Right lobe of liver (tissue), 6 donors: ENCODE results near the gene MCTP2. TPM values are rescaled to one million over a fixed set of nuclear protein-coding genes. Genes with fewer than 3 reads are reported as not detected.

Source experiments
- ATAC-seq, 4 donors: fragments of 200-7000 bp; cut with Tn5 transposase; one replicate each; pipeline ENCODE4 v1.9.1; 2020; ENCODE audit warnings: mild to moderate bottlenecking in 4 of 4, moderate library complexity in 4 of 4
- DNase-seq, 3 donors: peaks; one replicate each; pipeline ENCODE4 v3.0.0-alpha.2; 2020
- H3K27ac ChIP-seq, 3 donors: fragments of 200-600 bp; one replicate each; pipeline ENCODE4 v1.8.0; 2022
- H3K27me3 ChIP-seq, 2 donors: fragments of 200-600 bp; one replicate each; pipeline ENCODE4 v1.8.0; 2022
- H3K36me3 ChIP-seq, 4 donors: fragments of 200-600 bp; sonication (generic) in 1 of 4; one replicate each; pipeline versions ENCODE4 v1.5.1 to v1.8.0; 2017 to 2022; ENCODE audit warnings: control low read depth in 1 of 4
- H3K4me1 ChIP-seq, 4 donors: fragments of 200-600 bp; sonication (generic) in 1 of 4; one replicate each; pipeline versions ENCODE4 v1.5.1 to v1.8.0; 2017 to 2022; ENCODE audit warnings: control low read depth in 1 of 4
- H3K4me3 ChIP-seq, 3 donors: fragments of 200-600 bp; one replicate each; pipeline ENCODE4 v1.8.0; 2022
- H3K9me3 ChIP-seq, 4 donors: fragments of 200-600 bp; sonication (generic) in 1 of 4; one replicate each; pipeline versions ENCODE4 v1.5.1 to v1.8.0; 2017 to 2022; ENCODE audit warnings: control low read depth in 1 of 4
- POLR2A ChIP-seq: fragments of 450-650 bp; IDR thresholded peaks from one replicate; pipeline ENCODE4 v1.6.1; 2017; ENCODE audit warnings: antibody characterized with exemption, mild to moderate bottlenecking
- WGBS: methylation state at CpG from one replicate; pipeline ENCODE4 v1.1.6; 2018; ENCODE audit warnings: low coverage, low lambda C conversion rate; ENCODE audit not compliant: insufficient coverage; ENCODE audit errors: missing lambda C conversion rate; 5-methylcytosine and 5-hydroxymethylcytosine counted together
- intact Hi-C, 2 donors: fragments of 100-400 bp; cut with DNase I; formaldehyde crosslinking; loops; one replicate each; pipeline versions ENCODE4 v1.11.2 to v1.14.1; 2022
- total RNA-seq, 6 experiments: library from RNA; depleted of rRNA in 2 of 6; stranded (reverse); fragments of >200 nt in 2 of 6; fragmentation: NEBNext Ultra II Directional in 3 of 6; extraction: Animal tissue kit (Norgen Biotek cat#: 25700) in 3 of 6; gene quantifications; one replicate each; pipeline versions ENCODE4 v1.1.0 to v1.2.4, GENCODE V29; 2016 to 2023
- TF ChIP-seq, protein P1 (sequence below), 4 donors: fragments of 200-600 bp in 3 of 4; fragments of 450-650 bp in 1 of 4; IDR thresholded peaks; one replicate each; pipeline versions ENCODE4 v1.5.1 to v1.8.0; 2016 to 2022; ENCODE audit warnings: antibody characterized with exemption in 4 of 4, mild to moderate bottlenecking in 2 of 4
- donor health status: DM: no; HTN: yes; CAD: no.
- donor health status: DM: no; HTN: no; CAD: no.
- donor health status: DM: no; HTN: no; CAD: no.
- donor health status: DM: no; HTN: yes; CAD: no.
- donor health status: DM: no; HTN: yes; CAD: no.

MCTP2 gene
- total RNA-seq, 6 experiments from 2014 or later = 1.8 to 5.3 (median 2.9) TPM

DNA sequence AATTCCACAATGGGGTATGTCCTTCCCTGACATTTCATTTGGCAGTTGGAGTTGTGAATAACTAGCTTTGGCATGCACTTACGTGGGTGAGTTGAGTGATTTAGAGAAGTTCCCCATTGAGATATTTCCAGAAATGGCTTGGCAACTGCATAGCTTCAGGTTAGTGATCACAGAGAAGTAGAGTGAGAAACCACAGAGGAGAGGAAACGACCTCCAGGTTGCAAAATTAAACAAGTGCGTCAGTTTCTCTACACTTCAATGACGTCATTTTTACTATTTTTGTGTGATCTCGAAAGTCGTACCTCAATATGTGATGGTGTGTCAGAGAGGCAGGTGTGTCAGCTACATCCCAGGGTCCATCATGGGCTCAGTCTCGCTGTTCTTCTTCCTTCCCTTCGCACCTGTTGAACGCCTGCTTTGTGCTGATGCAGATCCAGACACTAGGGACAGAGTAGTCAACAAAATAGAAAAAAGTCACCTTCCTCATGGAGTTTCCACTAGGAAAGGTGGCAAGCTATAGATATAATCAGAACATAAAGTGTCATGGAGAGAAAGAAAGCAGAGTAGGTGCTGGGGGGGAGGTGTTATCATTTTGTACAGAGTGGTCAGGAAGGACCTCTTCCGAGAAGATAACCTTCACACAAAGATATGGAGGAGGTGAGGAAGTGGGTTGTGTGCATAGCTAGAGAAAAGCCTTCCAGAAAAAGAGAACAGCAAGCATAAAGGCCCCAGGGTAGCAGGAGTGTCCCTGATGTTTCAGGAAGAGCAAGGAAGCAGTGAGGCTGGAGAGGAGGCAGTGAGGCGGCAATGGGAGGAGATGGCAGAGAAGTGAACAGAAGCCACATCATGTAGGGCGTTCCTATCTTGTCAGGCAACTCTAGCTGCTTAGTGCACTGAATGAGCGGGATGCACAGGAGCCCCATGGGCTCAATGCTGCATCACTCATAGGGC is 75.6 kb downstream of the MCTP2 start:
- TF ChIP-seq POLR2A = no peak
- TF ChIP-seq, protein P1, sequence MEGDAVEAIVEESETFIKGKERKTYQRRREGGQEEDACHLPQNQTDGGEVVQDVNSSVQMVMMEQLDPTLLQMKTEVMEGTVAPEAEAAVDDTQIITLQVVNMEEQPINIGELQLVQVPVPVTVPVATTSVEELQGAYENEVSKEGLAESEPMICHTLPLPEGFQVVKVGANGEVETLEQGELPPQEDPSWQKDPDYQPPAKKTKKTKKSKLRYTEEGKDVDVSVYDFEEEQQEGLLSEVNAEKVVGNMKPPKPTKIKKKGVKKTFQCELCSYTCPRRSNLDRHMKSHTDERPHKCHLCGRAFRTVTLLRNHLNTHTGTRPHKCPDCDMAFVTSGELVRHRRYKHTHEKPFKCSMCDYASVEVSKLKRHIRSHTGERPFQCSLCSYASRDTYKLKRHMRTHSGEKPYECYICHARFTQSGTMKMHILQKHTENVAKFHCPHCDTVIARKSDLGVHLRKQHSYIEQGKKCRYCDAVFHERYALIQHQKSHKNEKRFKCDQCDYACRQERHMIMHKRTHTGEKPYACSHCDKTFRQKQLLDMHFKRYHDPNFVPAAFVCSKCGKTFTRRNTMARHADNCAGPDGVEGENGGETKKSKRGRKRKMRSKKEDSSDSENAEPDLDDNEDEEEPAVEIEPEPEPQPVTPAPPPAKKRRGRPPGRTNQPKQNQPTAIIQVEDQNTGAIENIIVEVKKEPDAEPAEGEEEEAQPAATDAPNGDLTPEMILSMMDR (IDR thresholded peaks at IDR 0.05) = no peak
- ATAC-seq (peak in 1 of 4 donors; percentile 42), DNase-seq (no peak)
- no peaks in the 10 kb centered on the region for H3K27me3 ChIP-seq
- H3K9me3 ChIP-seq = no peaks in the 10 kb centered on the region
- H3K36me3 ChIP-seq = no peaks in the 10 kb centered on the region
- no peak overlapping the region for H3K4me3 ChIP-seq
- no peak overlapping the region for H3K27ac ChIP-seq
- 52% methylated on average over 13 of the region's 13 CpGs for WGBS
- intact Hi-C loops = no loop called here
- no peaks in the 10 kb centered on the region for H3K4me1 ChIP-seq

DNA sequence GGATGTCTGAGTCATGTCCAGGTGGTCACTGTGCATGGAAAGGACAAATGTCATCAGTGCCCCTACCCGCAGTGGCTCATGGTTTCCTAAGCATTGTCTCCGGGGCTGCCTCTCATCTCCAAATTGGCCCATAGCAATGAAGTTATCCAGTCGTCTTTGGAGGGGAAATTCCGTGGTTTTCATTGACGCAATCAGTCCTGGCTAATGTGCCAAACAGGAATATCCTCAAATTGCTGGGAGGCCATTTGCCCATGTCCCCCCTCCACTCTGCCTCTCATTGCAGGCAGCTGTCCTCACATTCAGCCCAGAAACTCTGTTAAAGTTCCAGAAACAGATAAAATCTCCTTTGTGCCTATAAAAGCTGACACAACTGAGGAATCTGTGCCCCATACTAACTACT is 81.6 kb downstream of the MCTP2 start:
- H3K27ac ChIP-seq = no peak overlapping the region
- H3K4me3 ChIP-seq = no peak overlapping the region
- no peaks in the 10 kb centered on the region for H3K4me1 ChIP-seq
- intact Hi-C loops = loop anchor here in 1 of 2 donors (10.0 kb wide), 1 partner anchor 148 kb away; no protein-coding TSS in a partner anchor
- no peaks in the 10 kb centered on the region for H3K27me3 ChIP-seq
- DNase-seq (no peak), ATAC-seq (no peak)
- 79% methylated on average over 3 of the region's 5 CpGs for WGBS
- H3K36me3 ChIP-seq = no peaks in the 10 kb centered on the region
- no peak for TF ChIP-seq POLR2A
- TF ChIP-seq, protein P1 (IDR thresholded peaks at IDR 0.05) = no peak
- no peaks in the 10 kb centered on the region for H3K9me3 ChIP-seq

DNA sequence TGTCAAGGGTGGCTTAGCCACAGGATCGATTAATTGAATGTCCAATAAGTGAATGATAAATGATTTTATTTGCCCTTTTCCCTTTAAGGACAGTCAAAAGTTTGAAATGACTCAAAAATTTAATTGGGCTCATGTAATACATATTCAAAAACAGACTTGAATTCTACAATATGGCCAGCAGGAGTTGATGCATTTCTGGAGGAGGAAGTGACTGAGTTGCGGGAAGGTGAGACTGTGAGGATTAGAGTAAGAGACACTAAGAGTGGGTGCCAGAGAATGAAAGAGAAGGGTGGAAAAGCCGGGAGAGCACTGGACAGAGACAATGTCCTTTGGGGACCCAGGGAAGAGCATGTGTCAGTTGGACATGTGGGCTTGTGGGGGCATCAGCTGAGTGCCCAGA is 83.3 kb downstream of the MCTP2 start:
- Histone ChIP-seq H3K4me3 (no peak overlapping the region), H3K27ac (no peak overlapping the region), H3K27me3 (no peaks in the 10 kb centered on the region), H3K4me1 (no peaks in the 10 kb centered on the region), H3K36me3 (no peaks in the 10 kb centered on the region), H3K9me3 (no peaks in the 10 kb centered on the region)
- 63% methylated on average over 3 of the region's 3 CpGs for WGBS
- DNase-seq (no peak), ATAC-seq (no peak)
- intact Hi-C loops = loop anchor here in 1 of 2 donors (10.0 kb wide), 1 partner anchor 150 kb away; no protein-coding TSS in a partner anchor
- TF ChIP-seq POLR2A = no peak
- TF ChIP-seq, protein P1 (IDR thresholded peaks at IDR 0.05) = no peak

DNA sequence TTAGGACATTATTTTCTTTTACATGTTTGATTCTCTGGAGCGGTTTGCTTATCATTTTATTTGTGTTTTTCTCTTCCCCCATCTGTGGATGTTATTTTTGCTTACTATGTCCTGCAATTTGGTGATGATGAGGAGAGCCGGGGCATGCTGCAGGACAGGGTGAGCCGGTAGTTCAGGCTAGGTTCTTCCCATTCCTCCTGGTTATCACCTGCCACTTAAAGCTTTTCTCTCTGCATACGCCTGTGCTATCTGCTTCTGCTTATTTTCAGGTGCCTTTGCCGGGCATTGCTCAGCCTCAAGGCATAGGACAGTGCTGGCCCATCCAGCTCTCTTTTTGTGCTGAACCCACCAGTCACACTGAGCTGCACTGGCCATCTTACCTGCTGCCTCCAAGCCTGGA is 85.8 kb downstream of the MCTP2 start:
- Histone ChIP-seq H3K27ac (no peak overlapping the region), H3K9me3 (no peaks in the 10 kb centered on the region), H3K27me3 (no peaks in the 10 kb centered on the region), H3K4me3 (no peak overlapping the region), H3K4me1 (no peaks in the 10 kb centered on the region), H3K36me3 (no peaks in the 10 kb centered on the region)
- intact Hi-C loops = loop anchor here in 1 of 2 donors (10.0 kb wide), 1 partner anchor 152 kb away; no protein-coding TSS in a partner anchor
- no peak for ATAC-seq
- no peak for DNase-seq
- TF ChIP-seq, protein P1 (IDR thresholded peaks at IDR 0.05) = no peak
- no peak for TF ChIP-seq POLR2A
- 56% methylated on average over 3 of the region's 5 CpGs for WGBS
